ENCODE results near the gene STARD6. TPM values are rescaled to one million over a fixed set of nuclear protein-coding genes. Genes with fewer than 3 reads are reported as not detected.

Gene STARD6
- total RNA-seq, 4 donors from 2014 or later: not detected

DNA sequence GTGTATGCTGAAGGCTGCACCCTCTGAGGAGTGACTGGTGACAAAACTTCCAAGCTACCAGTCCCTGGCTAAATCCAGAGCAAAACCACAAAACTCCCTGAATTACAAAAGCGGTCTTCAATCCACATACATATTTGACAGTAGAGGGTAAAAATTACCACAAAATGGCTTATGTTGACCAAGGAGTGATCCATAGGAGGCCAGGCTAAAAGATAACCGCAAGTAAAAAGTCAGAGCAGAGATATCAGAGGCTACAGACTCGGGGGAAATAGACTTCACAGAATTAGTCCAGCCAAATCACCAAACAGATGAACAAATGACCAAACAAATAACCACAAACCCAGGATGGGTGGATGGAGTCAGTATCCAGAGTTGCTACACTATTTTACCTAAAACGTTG, 19.4 kb downstream of the STARD6 start:
- no peak overlapping the region for H3K4me3 ChIP-seq
- TF ChIP-seq POLR2A (IDR thresholded peaks at IDR 0.05): no peak
- DNase-seq: no peak
- no peaks in the 10 kb centered on the region for H3K9me3 ChIP-seq
- H3K36me3 ChIP-seq: no peaks in the 10 kb centered on the region
- H3K4me1 ChIP-seq: no peaks in the 10 kb centered on the region
- H3K27me3 ChIP-seq: no peaks in the 10 kb centered on the region
- H3K27ac ChIP-seq: no peak overlapping the region
- intact Hi-C loops (cut with DNase I; ENCODE audit: low total_unique reads): no loop called here

DNA sequence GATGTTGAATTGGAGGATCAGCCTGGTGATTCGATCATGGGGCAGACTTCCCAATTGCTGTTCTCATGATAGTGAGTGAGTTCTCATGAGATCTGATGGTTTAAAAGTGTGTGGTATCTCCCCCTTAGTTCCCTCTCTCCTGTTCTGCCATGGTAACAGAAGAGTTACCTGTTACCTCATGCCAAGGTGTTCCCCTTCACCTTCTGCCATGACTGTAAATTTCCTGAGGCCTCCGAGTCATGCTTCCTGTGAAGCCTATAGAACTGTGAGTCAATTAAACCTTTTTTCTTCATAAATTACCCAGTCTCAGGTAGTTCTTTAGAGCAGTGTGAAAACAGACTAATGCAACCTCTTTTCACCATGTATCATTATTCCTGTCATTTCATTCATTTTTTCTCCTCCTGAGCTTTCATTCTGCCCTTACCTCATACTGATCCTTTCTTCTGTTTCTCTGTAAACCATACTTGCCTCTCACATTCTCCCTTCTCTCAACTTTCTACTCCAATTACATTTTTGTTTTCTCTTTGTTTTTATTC, 22.0 kb downstream of the STARD6 start:
- Histone ChIP-seq H3K36me3 (no peaks in the 10 kb centered on the region), H3K27me3 (no peaks in the 10 kb centered on the region), H3K27ac (no peak overlapping the region), H3K9me3 (no peaks in the 10 kb centered on the region), H3K4me1 (no peaks in the 10 kb centered on the region), H3K4me3 (no peak overlapping the region)
- TF ChIP-seq, protein P1, sequence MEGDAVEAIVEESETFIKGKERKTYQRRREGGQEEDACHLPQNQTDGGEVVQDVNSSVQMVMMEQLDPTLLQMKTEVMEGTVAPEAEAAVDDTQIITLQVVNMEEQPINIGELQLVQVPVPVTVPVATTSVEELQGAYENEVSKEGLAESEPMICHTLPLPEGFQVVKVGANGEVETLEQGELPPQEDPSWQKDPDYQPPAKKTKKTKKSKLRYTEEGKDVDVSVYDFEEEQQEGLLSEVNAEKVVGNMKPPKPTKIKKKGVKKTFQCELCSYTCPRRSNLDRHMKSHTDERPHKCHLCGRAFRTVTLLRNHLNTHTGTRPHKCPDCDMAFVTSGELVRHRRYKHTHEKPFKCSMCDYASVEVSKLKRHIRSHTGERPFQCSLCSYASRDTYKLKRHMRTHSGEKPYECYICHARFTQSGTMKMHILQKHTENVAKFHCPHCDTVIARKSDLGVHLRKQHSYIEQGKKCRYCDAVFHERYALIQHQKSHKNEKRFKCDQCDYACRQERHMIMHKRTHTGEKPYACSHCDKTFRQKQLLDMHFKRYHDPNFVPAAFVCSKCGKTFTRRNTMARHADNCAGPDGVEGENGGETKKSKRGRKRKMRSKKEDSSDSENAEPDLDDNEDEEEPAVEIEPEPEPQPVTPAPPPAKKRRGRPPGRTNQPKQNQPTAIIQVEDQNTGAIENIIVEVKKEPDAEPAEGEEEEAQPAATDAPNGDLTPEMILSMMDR (IDR thresholded peaks at IDR 0.05): no peak
- TF ChIP-seq POLR2A (IDR thresholded peaks at IDR 0.05): no peak
- intact Hi-C loops (cut with DNase I; ENCODE audit: low total_unique reads): no loop called here
- DNase-seq: no peak

DNA sequence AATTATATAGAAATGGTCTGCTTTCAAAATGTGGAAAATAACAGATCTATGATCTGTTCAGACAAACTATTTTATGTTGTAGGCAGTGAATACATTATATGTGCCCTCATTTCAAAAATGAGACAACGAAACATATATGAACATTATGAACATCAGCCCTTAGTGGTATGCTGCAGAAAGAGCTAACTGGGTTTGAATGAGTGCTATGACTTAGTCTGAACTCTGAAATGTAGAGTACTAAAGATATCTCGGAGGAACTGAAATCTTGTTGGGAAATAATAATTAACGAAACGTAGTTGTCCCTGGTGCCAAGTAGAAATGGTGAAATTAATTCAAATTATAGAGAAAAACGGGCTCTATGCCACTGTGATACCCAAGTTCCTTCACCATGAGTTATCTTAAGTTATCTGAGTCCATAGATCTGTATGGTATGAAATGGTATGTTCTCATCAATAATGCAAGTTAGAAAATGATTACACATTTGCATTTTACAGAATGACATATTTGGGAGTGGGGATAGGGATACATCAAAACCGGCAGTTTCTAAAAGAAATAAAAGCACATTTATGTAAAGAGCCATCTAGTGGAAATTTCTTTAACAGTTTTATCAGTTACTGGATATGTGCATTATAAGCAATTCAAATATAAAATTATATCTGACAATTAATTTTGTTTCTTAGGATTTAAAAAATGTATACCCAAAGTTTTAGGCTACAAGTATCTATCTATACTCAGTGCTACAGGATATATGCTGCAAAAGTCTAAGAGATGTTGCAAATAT, 26.7 kb downstream of the STARD6 start:
- Histone ChIP-seq H3K36me3 (no peaks in the 10 kb centered on the region), H3K9me3 (no peaks in the 10 kb centered on the region), H3K4me3 (no peak overlapping the region), H3K4me1 (no peaks in the 10 kb centered on the region), H3K27ac (no peak overlapping the region), H3K27me3 (no peaks in the 10 kb centered on the region)
- no peak for DNase-seq
- no peak for TF ChIP-seq POLR2A (IDR thresholded peaks at IDR 0.05)
- TF ChIP-seq, protein P1 (IDR thresholded peaks at IDR 0.05): no peak
- intact Hi-C loops (cut with DNase I; ENCODE audit: low total_unique reads): no loop called here

DNA sequence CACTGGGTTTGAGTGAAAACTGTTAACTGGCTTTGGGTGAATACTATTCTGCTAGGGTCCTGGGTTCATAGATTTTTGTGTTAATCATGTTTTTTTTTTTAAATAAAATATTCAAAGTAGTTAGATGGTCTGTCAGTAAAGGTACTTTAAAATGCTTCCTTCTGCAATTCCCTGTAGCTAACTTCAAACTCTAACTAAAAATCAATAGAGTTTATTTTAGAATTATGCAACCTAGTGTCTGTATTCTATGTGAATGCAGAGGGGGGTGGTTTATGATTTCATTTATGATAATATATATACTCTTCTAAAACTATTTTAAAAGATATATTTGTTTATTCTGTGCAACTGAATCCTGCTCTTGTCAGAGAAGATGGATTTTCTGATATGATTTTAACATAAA, 27.9 kb downstream of the STARD6 start:
- H3K9me3 ChIP-seq: no peaks in the 10 kb centered on the region
- H3K27me3 ChIP-seq: no peaks in the 10 kb centered on the region
- no peak for DNase-seq
- H3K4me1 ChIP-seq: no peaks in the 10 kb centered on the region
- no peak overlapping the region for H3K4me3 ChIP-seq
- H3K36me3 ChIP-seq: no peaks in the 10 kb centered on the region
- H3K27ac ChIP-seq: no peak overlapping the region
- TF ChIP-seq, protein P1 (IDR thresholded peaks at IDR 0.05): no peak
- no peak for TF ChIP-seq POLR2A (IDR thresholded peaks at IDR 0.05)
- intact Hi-C loops (cut with DNase I; ENCODE audit: low total_unique reads): no loop called here

DNA sequence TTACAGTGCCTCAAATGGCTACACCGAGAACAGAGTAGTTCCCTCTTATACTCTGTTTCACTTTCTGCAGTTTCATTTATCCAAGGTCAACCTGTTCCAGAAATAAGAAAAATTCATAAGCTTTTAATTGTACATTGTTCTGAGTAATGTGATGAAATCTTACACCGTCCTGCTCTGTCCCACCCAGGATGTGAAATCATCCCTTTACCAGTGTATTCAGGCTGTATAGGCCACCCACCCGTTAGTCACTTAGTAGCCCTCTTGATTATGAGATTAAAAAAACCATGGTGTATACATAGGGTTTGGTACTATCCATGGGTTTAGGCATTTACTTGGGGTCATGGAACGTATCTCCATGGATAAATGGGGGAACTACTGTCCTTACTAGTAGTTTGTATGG, 29.8 kb downstream of the STARD6 start:
- H3K27ac ChIP-seq: no peak overlapping the region
- TF ChIP-seq, protein P1 (IDR thresholded peaks at IDR 0.05): no peak
- no peak for TF ChIP-seq POLR2A (IDR thresholded peaks at IDR 0.05)
- no peak for DNase-seq
- H3K36me3 ChIP-seq: no peaks in the 10 kb centered on the region
- H3K27me3 ChIP-seq: no peaks in the 10 kb centered on the region
- H3K4me3 ChIP-seq: no peak overlapping the region
- H3K4me1 ChIP-seq: no peaks in the 10 kb centered on the region
- H3K9me3 ChIP-seq: no peaks in the 10 kb centered on the region
- intact Hi-C loops (cut with DNase I; ENCODE audit: low total_unique reads): no loop called here

Data from uterus (tissue), 4 donors.